ENCODE data around the gene TENM3.
"Not testable (repeated sequence)": the region's sequence is repeated elsewhere in the genome, so short reads cannot be mapped to it uniquely, and the experiment has no call there.

Gene TENM3

DNA sequence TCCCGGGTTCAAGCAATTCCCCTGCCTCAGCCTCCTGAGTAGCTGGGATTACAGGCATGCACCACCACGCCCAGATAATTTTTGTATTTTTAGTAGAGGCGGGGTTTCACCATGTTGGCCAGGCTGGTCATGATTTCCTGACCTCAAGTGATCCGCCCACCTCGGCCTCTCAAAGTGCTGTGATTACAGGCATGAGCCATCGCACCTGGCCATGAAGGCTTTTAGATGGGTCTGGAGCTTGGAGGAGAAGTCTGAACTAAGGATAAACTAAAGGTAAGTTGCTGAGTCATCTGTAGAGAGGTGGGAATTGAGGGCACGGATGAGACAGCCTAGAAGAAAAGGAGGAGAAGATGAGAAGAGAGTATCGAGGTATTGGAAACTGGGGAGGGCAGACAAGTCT lies at the start of gene TENM3:
TSS of gene TENM3 (plus strand) at position 199 of the 400 bp plus-strand sequence. CDS start 80,619 bp downstream, outside the sequence.
- not testable (repeated sequence) for DNase-seq

DNA sequence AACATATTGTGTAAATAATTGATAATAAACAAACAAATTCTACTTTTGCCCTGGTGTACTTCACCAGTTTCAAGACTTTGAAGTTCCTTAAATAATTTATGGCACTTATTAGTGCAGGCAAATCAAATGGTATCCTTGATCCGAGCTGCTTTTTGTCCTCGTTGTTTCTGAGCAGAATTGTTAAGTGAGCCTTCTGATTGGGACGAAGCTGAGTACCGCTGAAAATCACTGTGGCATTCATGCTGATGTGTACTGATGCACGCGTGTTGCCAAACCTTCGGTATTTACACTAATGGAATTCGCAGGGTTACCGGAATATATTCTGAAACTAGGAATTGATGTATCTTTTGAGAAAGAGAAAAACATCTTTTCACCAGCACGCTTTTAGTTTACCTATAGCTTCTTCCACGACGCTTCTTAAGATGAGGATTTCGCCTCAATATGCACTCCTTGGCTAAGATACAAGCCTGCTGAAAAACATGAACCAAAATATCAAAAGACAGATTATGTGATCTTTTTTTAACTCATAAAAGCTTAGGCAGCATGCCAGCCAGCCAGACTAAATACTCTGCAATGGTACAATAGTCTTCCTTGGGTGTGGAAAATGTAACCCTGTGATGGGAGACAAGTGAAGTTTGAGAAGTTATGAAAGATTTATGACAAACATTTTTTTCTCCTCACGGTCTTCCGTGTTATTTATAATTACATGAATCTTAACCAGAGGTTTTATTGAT lies 48.9 kb upstream of the TENM3 start:
- DNase-seq: no peak

DNA sequence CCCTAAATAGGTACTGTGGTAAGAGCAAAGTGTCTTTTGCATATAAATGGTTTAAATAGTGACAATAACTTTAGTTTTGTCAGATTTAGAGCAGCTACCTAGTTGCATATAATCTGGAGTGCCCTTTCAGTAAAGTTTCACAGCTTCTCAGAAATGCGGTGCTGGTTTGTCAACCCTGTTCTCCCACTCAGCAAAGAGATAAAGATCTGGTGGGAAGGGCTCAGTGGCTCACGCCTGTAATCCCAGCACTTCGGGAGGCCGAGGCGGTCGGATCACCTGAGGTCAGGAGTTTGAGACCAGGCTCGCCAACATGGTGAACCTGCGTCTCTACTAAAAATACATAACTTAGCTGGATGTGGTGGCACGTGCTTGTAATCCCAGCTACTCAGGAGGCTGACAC lies 45.6 kb upstream of the TENM3 start:
- no peak for DNase-seq

DNA sequence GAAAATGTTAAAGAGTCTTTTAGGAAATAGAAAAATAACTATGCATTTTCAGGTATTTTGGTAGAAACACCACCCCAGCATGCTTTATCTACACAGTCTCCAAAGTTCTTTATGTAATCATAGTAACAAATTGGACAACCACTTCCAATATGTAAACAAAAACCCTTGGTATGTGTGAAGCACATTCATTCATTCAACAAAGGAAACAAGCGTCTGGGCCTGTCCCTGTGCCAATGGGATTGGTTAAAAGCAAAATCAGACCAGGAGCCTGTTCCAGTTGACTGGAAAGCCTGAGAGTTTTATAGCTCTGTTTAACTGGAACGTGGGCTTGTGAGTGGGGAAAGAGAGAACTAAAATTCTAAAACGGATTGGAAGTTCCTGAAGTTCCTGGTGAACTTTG lies 41.3 kb upstream of the TENM3 start:
- no peak for DNase-seq

DNA sequence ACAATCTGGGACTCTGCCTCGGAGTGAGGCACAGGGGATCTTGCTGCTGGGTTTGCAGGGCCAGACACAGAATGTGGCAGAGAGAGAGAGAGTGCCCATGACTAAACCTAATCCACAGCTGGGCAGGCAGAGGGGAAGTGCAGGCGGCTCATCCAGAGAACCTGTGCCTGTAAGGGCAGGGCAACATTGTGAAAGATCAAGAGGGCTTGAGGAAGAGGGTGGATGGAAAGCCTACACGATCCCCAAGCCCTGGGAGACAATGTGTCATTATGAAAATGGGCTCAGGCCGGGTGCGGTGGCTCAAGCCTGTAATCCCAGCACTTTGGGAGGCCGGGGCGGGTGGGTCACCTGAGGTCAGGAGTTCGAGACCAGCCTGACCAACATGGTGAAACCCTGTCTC lies 40.6 kb upstream of the TENM3 start:
- no peak for DNase-seq

DNA sequence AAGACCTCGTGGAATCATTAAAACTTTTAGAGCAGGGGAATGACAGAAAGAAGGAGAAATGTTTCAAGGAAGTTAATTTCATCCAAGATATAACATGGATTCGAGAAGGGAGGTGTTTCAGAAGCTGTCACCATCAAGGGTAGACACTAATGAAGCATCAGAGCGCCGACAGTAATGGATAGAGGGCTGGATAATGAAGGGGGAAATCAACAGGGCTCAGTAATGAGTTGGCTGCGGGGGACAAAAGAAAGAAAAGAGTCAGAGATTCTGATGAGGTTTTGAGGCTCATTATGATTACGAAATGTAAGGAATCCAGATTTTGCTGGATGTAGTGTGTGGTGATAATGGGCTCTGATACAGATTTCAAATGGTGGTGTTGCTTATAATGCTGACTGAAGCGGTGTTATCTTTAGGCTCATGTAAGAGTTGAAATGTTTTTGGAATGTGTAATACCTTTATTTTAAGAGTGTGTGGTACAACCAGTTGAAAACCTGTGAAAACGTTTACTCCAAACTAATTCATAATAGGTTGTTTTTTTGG lies 39.3 kb upstream of the TENM3 start:
- DNase-seq: no peak

DNA sequence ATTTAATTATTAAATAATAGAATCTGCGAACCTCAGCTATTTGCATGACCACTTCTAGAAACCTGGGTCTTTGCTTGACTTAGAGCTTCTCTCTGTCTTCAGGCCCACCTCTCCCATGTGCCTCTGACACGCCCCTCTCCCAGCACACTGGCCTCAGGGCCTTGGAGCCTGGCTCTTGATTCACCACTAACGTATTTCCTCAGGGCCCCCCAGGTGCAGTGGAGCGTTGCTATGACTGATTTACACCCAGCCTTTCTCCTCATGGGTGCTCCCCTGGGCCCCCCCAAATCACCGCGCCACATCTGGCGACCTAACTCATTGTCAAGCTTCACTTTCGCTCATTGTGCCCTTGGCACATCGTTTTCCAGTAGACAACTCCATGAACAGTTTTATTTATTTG lies 37.9 kb upstream of the TENM3 start:
- no peak for DNase-seq

DNA sequence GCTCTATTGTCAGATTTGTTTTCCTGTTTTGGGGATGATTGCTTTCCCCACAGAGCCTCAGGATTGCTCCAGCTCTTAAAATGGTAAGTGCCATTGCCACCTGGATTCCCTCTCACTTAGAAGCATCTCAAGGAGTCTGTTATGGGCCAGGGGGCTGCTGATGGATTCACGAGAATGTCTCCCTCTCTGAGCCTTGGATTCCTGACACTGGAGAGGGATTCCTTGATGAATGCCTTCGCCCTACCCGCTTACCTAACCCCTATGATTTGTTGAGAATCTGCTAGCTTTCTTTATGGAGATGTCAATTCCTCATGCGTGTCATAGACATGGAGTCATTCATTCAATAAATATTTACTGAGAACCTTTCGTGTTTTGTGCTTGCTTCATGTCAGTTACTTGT lies 36.9 kb upstream of the TENM3 start:
- DNase-seq: no peak

DNA sequence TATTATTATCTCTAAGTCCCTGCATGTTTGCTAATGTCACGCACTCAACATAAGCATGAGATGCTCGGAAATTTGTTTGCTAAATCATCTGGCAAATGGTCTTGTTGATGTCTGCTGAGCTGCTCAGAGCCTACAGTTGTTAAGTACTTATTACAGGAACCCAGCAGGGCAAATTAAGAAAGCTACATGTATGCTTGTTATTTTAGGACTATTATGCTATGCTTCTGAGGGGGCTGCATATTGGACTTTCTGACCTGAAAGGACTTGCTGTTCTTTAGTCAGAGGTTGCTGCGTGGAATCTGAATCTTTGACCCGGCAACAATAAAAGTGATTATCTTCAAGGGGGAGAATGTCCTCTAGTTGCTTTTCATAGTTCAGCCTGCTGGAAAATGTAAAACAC lies 36.3 kb upstream of the TENM3 start:
- DNase-seq: no peak

DNA sequence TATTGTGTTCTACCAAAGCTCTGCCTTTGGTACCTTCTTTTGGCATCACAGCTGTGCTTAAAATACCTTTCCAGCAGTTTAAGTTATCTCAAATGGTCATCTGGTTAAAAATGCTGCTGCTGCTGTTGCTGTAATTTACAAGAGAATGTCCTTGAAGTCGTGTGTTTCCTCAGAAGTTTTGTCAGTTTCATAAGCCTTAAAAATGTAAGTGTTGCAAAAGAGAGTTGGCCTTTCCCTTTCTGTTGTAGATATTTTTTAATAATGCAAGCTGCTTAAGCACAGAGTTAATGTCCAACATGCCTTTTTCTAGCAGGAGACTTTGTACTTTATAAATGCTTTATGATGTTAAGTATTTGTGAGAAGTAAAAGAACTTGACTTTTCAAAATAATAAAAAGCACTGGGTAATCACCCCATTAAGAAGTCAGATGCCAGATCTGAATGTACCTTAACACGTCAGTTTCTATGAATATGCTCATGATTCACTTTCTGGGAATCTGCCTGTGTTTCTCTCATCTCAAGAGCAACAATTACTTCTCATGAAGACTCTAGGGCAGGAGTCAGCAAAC lies 35.3 kb upstream of the TENM3 start:
- no peak for DNase-seq

DNA sequence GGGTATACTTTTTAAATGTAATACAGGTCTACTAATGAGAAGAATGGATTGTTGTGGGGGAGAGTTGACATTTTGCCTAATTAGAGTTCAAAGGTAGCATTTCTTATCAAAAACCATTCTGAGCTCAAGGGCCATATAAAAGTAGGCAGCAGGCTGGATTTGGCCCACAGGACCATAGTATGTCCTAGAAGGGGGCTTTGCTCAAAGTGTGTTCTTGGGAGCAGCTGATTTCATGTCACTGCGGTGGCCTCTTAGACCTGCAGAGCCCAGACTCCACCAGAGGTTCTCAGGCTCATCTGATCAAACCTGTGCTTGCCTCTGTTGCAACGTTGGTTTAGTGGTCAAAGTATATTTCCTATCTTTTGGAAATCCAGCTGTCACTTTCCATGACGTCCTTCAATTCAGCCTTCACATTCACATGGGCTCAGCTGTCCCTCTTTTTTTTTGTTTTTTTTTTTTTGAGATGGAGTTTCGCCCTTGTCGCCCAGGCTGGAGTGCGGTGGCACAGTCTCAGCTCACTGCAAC lies 34.6 kb upstream of the TENM3 start:
- no peak for DNase-seq

DNA sequence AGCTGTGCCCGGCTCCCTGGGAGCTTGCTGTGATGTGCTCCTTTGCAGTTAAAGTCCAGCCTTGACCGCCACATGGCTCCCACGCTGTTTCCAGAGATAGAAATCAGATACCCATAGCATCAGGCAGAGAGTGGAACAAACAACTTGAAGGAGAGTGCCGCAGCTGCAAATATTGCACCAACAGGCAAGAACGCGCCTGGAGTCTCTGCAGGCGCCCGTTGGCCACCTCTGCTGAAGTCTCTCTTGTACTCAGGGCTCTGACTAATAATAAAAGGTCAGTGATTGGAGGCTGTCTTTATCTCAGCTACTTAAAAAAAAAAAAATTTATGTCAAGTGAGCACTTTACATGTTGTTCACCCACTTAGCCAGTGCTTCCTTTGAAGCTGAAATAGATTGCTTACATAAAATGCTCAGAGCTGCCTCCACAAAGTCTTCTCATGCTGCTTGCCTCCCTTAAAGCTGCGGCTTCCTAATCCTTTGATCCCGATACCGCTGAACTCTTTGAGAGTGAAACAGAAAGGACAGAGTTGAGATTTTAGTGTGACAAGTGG lies 30.9 kb upstream of the TENM3 start:
- DNase-seq: no peak

DNA sequence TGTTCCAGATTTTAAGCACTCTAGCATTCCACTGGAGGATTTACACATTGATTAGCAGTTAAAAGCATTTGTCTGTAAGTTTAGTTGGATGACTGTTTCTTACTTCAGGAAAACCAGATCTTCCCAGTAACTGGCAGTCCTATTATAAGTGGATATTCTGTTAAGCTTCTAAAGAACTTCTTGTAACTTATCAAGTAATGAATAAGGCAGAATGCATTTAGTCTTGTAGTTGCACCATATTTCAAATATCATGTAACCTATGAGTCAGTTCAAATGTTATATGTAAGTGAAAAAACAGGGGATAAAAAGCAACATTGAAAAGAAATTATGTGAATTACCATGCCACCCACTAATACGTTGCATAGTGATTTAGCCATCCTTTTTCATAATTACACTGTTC lies 30.2 kb upstream of the TENM3 start:
- DNase-seq: no peak

DNA sequence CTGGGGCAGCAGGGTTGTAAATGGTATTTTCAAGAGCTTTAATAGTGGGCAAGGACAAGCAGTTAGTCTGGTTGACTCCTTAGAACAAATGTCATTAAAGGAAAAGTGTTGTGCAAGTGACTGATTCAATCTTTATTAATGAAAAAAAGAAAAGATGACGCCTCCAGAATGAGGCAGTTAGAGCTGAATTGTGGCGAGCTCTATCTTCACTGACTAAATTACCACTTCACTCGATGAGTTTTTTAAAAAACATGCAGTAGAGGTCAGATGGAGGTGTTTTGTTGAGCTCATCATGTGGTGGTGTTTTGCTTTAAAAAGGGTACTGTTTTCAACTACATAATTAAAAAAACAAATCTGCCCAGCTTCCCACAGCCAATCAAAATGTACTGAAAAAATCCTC lies 28.1 kb upstream of the TENM3 start:
- DNase-seq: no peak

DNA sequence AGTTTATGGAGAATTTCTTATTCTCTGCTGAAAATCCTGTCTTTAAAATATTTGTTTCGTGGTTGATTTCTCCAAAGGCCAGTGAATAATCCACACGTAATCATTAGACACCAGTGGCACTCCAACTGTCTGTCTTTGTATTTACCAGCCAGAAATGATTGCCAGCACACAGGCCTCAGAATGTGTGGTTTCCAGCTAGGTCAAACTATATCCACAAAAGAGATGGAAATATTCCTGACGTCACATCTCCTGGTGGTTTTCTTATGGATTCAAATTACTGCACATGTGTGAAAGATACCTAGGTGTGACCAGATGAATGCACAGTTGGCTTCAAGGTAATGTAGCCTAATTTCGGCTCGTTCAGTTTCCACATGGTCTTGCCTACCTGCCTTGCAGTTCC lies 27.2 kb upstream of the TENM3 start:
- DNase-seq: no peak

DNA sequence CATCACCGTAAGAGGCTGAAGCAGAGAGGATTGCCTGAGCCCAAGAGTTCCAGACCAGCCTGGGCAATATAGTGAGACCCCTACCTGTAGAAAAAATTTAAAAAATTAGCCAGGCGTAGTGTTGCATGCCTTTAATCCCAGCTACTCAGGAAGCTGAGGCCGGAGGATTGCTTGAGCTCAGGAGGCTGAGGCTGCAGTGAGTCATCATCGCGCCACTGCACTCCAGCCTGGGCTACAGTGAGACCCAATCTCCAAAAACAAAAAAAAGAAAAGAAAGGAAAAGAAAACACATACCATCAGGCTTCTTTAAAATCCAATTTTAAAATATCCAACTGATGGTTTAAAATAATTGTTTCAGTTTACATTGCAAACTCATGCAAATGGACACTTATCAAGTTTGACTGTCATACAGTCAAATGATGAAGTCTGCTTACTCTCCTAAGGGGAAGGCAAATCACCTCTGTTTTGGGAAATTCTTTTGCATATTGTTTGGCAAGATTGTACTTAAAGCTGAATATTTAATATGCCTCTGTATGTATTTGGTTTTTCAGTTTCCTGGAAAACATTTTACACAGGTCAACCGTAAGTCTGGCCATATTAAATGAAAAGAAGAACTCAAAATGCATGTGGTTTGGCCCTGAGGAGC lies 23.7 kb upstream of the TENM3 start:
- no peak for DNase-seq

DNA sequence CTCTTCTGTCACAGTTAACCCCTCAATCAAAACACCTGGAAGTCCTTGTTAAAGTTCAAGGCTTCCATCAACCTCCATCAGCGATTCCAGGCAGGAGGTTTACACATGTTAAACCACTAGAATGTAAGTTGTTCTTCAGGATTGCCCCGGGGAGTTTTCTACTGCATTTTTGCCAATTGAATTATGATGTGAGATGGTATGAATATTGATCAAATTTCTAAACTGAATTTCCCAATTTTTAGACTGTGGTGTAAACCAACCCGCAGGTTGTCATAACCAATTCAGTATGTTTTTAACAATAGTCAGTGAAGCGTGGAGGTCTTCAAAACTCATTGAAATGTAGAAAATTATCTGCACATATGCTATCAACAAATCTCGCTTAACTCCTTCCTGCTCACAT lies 21.2 kb upstream of the TENM3 start:
- no peak for DNase-seq

DNA sequence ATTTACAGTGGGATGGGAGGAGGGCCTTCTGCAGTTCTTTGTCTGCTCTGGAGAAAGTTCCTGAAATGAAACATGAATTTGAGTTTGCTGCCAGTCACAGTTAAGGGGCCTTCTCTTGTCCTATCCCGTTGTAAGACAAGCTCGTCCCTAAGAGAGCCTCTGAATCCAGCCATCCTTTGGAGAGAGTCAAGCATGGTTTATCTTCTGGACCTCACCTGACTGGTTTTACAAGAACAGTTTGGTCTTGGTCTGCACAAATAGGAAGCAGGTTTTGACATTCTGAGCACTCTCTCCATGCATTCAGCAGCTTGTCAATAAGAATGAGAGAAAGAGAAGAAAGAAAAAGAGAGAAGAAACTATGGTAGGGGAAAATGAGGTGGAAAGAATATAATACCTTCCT lies 20.4 kb upstream of the TENM3 start:
- DNase-seq: no peak

DNA sequence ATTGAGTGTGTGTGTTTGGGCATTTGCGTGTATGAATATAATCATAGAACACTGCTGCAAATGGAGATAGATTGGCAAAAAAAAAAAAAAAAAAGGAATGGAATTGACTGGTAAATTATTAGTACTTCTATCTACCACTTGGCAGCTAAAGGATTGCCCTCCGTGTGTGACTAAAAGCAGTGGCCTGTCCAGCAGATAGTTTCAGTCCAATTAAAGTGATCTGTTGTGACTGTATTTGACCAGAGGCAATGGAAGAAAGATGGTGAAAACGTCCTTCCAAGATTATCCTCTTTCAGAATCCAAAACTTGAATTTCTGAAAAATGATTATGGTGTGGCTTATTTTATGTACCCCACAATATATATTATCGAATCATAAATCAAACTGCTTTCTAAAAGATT lies 19.5 kb upstream of the TENM3 start:
- no peak for DNase-seq

DNA sequence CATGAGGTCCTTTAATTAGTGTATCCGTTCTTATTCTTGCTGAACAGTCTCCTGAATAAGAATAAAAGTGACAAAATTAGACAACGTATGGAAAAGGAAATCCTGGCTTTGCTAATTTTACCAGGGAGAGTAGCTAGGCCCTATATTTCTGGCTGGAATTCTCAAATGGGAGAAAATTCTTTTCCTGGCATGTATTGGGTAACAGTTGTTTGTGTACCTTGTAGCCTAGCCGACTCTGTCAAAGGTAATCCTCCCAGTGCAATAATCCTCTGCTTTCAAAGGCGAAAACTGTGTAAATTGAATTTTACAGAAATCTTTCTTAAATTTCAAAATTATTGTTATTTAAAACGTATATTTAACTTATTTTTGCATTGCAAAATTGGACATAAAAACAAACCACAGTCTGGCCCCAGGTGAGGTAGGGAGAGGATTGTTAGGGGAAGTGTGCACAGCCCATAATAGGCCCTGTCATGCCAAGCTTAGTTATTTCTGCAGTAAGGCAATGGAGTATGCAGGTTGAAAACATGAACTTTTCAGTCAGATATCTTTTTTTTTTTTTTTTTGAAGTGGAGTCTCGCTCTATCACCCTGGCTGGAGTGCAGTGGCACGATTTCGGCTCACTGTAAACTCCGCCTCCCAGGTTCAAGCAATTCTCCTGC lies 18.9 kb upstream of the TENM3 start:
- DNase-seq: no peak

DNA sequence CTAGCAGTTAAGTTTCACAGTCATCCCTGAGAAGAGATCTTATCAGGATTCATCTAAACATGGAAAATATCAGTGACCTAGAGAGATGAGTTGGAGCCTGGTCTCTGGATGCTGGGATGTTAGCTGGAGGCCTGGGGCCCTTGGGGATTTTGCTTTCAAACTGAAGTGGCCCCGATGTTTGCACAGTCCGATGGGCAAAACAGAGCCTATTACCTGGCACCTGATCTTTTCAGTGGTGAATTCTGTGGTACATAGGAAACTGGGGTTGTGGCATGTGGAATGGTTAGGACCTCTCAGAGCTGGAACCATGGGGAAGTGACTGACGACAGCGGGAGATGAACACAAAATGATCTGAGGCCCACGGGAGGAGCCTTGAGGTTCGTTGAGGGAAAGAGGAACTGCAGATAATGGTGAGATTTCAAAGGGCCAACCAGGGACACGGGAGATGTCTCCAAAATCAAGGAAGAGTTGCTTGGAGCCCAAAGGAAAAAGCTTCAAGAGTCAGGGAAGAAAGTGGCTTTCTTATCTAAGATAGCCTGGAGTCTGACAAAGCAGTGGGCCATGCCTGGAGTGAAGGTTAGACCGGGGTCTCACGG lies 17.8 kb upstream of the TENM3 start:
- no peak for DNase-seq

DNA sequence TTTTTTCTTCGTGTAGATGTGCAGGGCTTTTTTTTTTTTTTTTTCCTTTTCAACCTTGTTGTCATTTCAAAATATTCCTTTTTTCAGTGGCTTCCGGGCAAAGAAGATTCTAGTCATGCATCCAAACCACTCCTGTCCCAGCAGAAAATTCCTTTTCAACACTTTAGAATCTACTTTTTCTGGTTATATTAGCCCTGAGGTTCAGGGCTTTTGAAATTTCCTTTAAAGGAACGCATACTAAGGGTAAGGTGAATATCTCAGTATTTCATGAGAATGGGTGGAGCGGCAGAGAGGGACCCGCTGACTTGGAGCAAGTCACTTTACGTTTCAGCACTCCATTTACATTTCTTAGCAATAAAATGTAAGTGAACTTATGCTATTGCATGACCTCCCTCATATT lies 15.6 kb upstream of the TENM3 start:
- no peak for DNase-seq
